GM23338 (cell line): ENCODE measurements around the gene EXOC3L4. TPM values are rescaled to one million over a fixed set of nuclear protein-coding genes. Genes with fewer than 3 reads are reported as not detected.

Source experiments
- ATAC-seq: fragments of 200-7000 bp; cut with Tn5 transposase; 3 replicates; pipeline ENCODE4 v1.9.1; 2020
- DNase-seq: peaks from one replicate; pipeline ENCODE4 v3.0.0-alpha.2; 2015; ENCODE audit warnings: low spot score
- H2AFZ ChIP-seq: fragments of 200-600 bp; sonication (generic); 2 replicates; pipeline ENCODE4 v1.8.0; 2016; ENCODE audit warnings: antibody characterized with exemption, mild to moderate bottlenecking, moderate library complexity
- H3F3A ChIP-seq: fragments of 200-600 bp; sonication (generic); replicated peaks from 2 replicates; pipeline ENCODE4 v1.8.0; 2017; ENCODE audit warnings: antibody characterized with exemption, mixed run types, low read depth
- H3K27ac ChIP-seq: fragments of 200-600 bp; sonication (generic); 2 replicates; pipeline ENCODE4 v1.6.1; 2016; ENCODE audit warnings: low read depth
- H3K27me3 ChIP-seq: fragments of 200-600 bp; sonication (generic); 2 replicates; pipeline ENCODE4 v1.8.0; 2016; ENCODE audit warnings: mild to moderate bottlenecking, mixed run types, moderate library complexity; ENCODE audit not compliant: insufficient read depth
- H3K36me3 ChIP-seq: fragments of 200-600 bp; sonication (generic); 2 replicates; pipeline ENCODE4 v1.8.0; 2016; ENCODE audit warnings: mild to moderate bottlenecking; ENCODE audit not compliant: insufficient read depth
- H3K4me1 ChIP-seq: fragments of 200-600 bp; sonication (generic); 2 replicates; pipeline ENCODE4 v1.8.0; 2016; ENCODE audit warnings: mild to moderate bottlenecking, moderate library complexity; ENCODE audit not compliant: insufficient read depth
- H3K4me2 ChIP-seq: fragments of 200-600 bp; sonication (generic); 2 replicates; pipeline ENCODE4 v1.7.1; 2017; ENCODE audit warnings: mixed run types
- H3K4me3 ChIP-seq: fragments of 200-600 bp; sonication (generic); 2 replicates; pipeline ENCODE4 v1.6.1; 2016; ENCODE audit warnings: mixed run types
- H3K79me2 ChIP-seq: fragments of 200-600 bp; sonication (generic); replicated peaks from 2 replicates; pipeline ENCODE4 v1.8.0; 2017; ENCODE audit warnings: mild to moderate bottlenecking; ENCODE audit not compliant: insufficient read depth
- H3K9me2 ChIP-seq: fragments of 200-600 bp; sonication (generic); 2 replicates; pipeline ENCODE4 v1.8.0; 2017; ENCODE audit not compliant: insufficient read depth
- H4K20me1 ChIP-seq: fragments of 200-600 bp; sonication (generic); replicated peaks from 2 replicates; pipeline ENCODE4 v1.8.0; 2017; ENCODE audit warnings: mild to moderate bottlenecking; ENCODE audit not compliant: insufficient read depth
- H3K27ac Mint-ChIP-seq: 2 replicates; pipeline ENCODE4 v1.8.0; 2020; ENCODE audit warnings: inconsistent platforms, mild to moderate bottlenecking, moderate library complexity, mixed read lengths
- H3K27me3 Mint-ChIP-seq: 3 replicates; pipeline ENCODE4 v1.8.0; 2022; ENCODE audit warnings: low read depth, mild to moderate bottlenecking, moderate library complexity, mixed read lengths, inconsistent platforms; ENCODE audit not compliant: insufficient read depth, poor library complexity
- H3K36me3 Mint-ChIP-seq: 3 replicates; pipeline ENCODE4 v1.8.0; 2021; ENCODE audit warnings: low read depth, mild to moderate bottlenecking, inconsistent platforms, moderate library complexity, mixed read lengths
- H3K4me1 Mint-ChIP-seq: 3 replicates; pipeline ENCODE4 v1.8.0; 2020; ENCODE audit warnings: mild to moderate bottlenecking, inconsistent platforms, mixed read lengths
- H3K4me3 Mint-ChIP-seq: 3 replicates; pipeline ENCODE4 v1.8.0; 2021; ENCODE audit warnings: moderate library complexity, mild to moderate bottlenecking, inconsistent platforms, mixed read lengths
- H3K9me3 Mint-ChIP-seq: 3 replicates; pipeline ENCODE4 v1.8.0; 2020; ENCODE audit warnings: moderate library complexity, mild to moderate bottlenecking, inconsistent platforms, mixed read lengths
- CREB1 ChIP-seq: fragments of 250-450 bp; sonication (Bioruptor Pico); IDR thresholded peaks from 2 replicates; pipeline ENCODE4 v1.5.0; 2020; ENCODE audit warnings: low read depth, mild to moderate bottlenecking, moderate library complexity
- EZH2 ChIP-seq: fragments of 200-600 bp; sonication (generic); IDR thresholded peaks from one replicate; pipeline ENCODE4 v1.8.0; 2017; ENCODE audit warnings: antibody characterized with exemption, mild to moderate bottlenecking, low read depth; ENCODE audit not compliant: unreplicated experiment
- EZH2phosphoT487 ChIP-seq: fragments of 200-600 bp; sonication (generic); IDR thresholded peaks from one replicate; pipeline ENCODE4 v1.8.1; 2018; ENCODE audit warnings: antibody characterized with exemption; ENCODE audit not compliant: unreplicated experiment
- JUNB ChIP-seq: IDR thresholded peaks from one replicate; pipeline ENCODE4 v1.6.1; 2016; ENCODE audit warnings: antibody characterized with exemption; ENCODE audit not compliant: unreplicated experiment
- POLR2AphosphoS5 ChIP-seq: IDR thresholded peaks from 2 replicates; pipeline ENCODE4 v1.6.1; 2016; ENCODE audit warnings: antibody characterized with exemption, low read depth
- STAT1 ChIP-seq: IDR thresholded peaks from one replicate; pipeline ENCODE4 v1.6.1; 2016; ENCODE audit warnings: antibody characterized with exemption; ENCODE audit not compliant: unreplicated experiment
- ZNF114 ChIP-seq: fragments of 250-450 bp; sonication (Bioruptor Pico); IDR thresholded peaks from 2 replicates; pipeline ENCODE4 v1.5.0; 2020; ENCODE audit warnings: mild to moderate bottlenecking, moderate library complexity
- ZNF331 ChIP-seq: fragments of 250-450 bp; sonication (Bioruptor Pico); IDR thresholded peaks from 2 replicates; pipeline ENCODE4 v1.5.0; 2020; ENCODE audit warnings: low read depth, mild to moderate bottlenecking, moderate library complexity
- polyA plus RNA-seq: library from polyadenylated mRNA; unstranded; fragments of >200 nt; fragmentation: Nextera tagmentation; extraction: Ambion mirVana; gene quantifications from 2 replicates; pipeline ENCODE4 v1.2.1, GENCODE V29; 2016
- total RNA-seq: library from RNA; depleted of rRNA; stranded (reverse); fragments of >200 nt; shearing (Covaris generic); gene quantifications from 2 replicates; pipeline ENCODE4 v1.2.3, GENCODE V29; 2014
- TF ChIP-seq, protein P1 (sequence below): IDR thresholded peaks from one replicate; pipeline ENCODE4 v1.6.1; 2018; ENCODE audit warnings: antibody characterized with exemption; ENCODE audit not compliant: unreplicated experiment
- TF ChIP-seq, protein P2 (sequence below), 2 experiments: fragments of 200-600 bp in 1 of 2; sonication (generic) in 1 of 2; conservative IDR thresholded peaks; 2 replicates each; pipeline versions ENCODE4 v1.5.1 to v1.6.1; 2016 to 2017; ENCODE audit warnings: antibody characterized with exemption in 2 of 2, low read depth in 2 of 2, mild to moderate bottlenecking in 2 of 2, moderate library complexity in 1 of 2
- TF ChIP-seq, protein P3 (sequence below): IDR thresholded peaks from 2 replicates; pipeline ENCODE4 v1.6.1; 2016; ENCODE audit warnings: antibody characterized with exemption

The EXOC3L4 gene
- total and polyA plus RNA-seq, 2 experiments from 2014 or later, result not detected

DNA sequence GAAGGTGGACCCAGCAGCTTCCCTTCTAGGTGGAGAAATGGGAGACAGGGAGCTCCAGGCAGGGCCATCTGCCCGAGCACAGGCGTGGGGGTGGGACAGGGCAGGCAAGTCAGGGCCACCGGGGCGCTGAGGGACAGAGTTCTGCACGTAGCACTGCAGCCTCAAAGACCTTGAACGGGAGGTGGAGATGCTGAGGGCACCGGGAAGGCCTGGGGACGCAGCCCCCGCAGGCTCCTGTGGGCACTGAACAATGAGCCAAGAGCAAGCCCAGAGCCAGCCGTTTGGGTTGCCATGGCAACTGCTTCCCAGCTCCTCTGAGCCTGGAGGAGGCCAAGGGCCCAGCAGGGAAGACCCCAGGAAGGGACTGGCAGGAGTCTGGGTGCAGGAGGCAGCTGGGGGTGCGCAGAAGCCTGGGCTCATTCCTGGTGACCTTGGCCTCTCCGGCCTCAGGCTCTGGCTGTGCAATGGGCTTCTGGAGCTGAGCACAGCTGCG lies 7.1 kb upstream of the EXOC3L4 start (continued):
- TF ChIP-seq, protein P1, sequence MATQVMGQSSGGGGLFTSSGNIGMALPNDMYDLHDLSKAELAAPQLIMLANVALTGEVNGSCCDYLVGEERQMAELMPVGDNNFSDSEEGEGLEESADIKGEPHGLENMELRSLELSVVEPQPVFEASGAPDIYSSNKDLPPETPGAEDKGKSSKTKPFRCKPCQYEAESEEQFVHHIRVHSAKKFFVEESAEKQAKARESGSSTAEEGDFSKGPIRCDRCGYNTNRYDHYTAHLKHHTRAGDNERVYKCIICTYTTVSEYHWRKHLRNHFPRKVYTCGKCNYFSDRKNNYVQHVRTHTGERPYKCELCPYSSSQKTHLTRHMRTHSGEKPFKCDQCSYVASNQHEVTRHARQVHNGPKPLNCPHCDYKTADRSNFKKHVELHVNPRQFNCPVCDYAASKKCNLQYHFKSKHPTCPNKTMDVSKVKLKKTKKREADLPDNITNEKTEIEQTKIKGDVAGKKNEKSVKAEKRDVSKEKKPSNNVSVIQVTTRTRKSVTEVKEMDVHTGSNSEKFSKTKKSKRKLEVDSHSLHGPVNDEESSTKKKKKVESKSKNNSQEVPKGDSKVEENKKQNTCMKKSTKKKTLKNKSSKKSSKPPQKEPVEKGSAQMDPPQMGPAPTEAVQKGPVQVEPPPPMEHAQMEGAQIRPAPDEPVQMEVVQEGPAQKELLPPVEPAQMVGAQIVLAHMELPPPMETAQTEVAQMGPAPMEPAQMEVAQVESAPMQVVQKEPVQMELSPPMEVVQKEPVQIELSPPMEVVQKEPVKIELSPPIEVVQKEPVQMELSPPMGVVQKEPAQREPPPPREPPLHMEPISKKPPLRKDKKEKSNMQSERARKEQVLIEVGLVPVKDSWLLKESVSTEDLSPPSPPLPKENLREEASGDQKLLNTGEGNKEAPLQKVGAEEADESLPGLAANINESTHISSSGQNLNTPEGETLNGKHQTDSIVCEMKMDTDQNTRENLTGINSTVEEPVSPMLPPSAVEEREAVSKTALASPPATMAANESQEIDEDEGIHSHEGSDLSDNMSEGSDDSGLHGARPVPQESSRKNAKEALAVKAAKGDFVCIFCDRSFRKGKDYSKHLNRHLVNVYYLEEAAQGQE, result no peak
- no peak for TF ChIP-seq EZH2phosphoT487
- TF ChIP-seq, protein P2, sequence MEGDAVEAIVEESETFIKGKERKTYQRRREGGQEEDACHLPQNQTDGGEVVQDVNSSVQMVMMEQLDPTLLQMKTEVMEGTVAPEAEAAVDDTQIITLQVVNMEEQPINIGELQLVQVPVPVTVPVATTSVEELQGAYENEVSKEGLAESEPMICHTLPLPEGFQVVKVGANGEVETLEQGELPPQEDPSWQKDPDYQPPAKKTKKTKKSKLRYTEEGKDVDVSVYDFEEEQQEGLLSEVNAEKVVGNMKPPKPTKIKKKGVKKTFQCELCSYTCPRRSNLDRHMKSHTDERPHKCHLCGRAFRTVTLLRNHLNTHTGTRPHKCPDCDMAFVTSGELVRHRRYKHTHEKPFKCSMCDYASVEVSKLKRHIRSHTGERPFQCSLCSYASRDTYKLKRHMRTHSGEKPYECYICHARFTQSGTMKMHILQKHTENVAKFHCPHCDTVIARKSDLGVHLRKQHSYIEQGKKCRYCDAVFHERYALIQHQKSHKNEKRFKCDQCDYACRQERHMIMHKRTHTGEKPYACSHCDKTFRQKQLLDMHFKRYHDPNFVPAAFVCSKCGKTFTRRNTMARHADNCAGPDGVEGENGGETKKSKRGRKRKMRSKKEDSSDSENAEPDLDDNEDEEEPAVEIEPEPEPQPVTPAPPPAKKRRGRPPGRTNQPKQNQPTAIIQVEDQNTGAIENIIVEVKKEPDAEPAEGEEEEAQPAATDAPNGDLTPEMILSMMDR (conservative IDR thresholded peaks at IDR 0.05; ENCODE audit: low read depth in 2 of 2), result no peak
- TF ChIP-seq ZNF331 (CRISPR knock-in tag), result no peak
- no peak for TF ChIP-seq POLR2AphosphoS5
- TF ChIP-seq ZNF114, result no peak
- TF ChIP-seq JUNB, result no peak
- no peak for TF ChIP-seq EZH2
- no peak for TF ChIP-seq CREB1 (CRISPR knock-in tag)

DNA sequence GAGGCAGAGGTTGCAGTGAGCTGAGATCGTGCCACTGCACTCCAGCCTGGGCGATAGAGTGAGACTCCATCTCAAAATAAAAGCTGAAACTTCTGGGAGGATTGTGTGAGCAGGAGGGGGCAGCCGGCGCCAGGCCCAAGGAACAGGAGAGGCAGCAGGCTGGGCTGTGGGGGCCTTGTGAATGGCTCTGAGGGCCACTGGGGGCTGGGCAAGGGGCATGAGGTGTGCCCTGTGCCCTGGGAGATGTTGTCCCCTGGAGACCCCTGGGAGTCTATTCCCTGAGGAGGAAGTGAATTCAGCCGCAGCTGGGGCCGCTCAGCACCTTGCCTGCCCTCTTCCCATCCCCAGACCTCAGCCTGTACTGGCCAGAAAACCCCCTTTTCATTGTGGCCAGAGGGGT lies 5.6 kb upstream of the EXOC3L4 start:
- no peak overlapping the region for H3K4me3 Mint-ChIP-seq
- no peaks in the 10 kb centered on the region for H3K9me3 Mint-ChIP-seq
- H2AFZ ChIP-seq, result no peak overlapping the region
- H3K27me3 Mint-ChIP-seq, result peaks cover 27% of the 10 kb centered on the region
- H3K9me2 ChIP-seq, result no peaks in the 10 kb centered on the region
- H3K79me2 ChIP-seq, result no peaks in the 10 kb centered on the region
- H3K36me3 ChIP-seq, result no peaks in the 10 kb centered on the region
- H3K4me2 ChIP-seq, result no peak overlapping the region
- H3K4me1 Mint-ChIP-seq, result peaks cover 6% of the 10 kb centered on the region
- no peaks in the 10 kb centered on the region for H3K36me3 Mint-ChIP-seq
- H3K4me3 ChIP-seq, result no peak overlapping the region
- no peaks in the 10 kb centered on the region for H4K20me1 ChIP-seq
- H3K4me1 ChIP-seq, result peaks cover 6% of the 10 kb centered on the region
- H3F3A ChIP-seq, result 0 out of 2 replicates have a peak, but pooled peaks cover 4% of the 10 kb centered on the region
- no peak overlapping the region for H3K27ac Mint-ChIP-seq
- no peak overlapping the region for H3K27ac ChIP-seq
- peaks cover 30% of the 10 kb centered on the region for H3K27me3 ChIP-seq
- ATAC-seq, result no peak
- DNase-seq, result no peak
- no peak for TF ChIP-seq STAT1
- TF ChIP-seq EZH2phosphoT487, result no peak
- TF ChIP-seq, protein P3, sequence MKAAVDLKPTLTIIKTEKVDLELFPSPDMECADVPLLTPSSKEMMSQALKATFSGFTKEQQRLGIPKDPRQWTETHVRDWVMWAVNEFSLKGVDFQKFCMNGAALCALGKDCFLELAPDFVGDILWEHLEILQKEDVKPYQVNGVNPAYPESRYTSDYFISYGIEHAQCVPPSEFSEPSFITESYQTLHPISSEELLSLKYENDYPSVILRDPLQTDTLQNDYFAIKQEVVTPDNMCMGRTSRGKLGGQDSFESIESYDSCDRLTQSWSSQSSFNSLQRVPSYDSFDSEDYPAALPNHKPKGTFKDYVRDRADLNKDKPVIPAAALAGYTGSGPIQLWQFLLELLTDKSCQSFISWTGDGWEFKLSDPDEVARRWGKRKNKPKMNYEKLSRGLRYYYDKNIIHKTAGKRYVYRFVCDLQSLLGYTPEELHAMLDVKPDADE, result no peak
- TF ChIP-seq CREB1 (CRISPR knock-in tag), result no peak
- no peak for TF ChIP-seq EZH2
- TF ChIP-seq POLR2AphosphoS5, result no peak
- TF ChIP-seq, protein P2 (conservative IDR thresholded peaks at IDR 0.05; ENCODE audit: low read depth in 2 of 2), result no peak
- TF ChIP-seq ZNF331 (CRISPR knock-in tag), result no peak
- no peak for TF ChIP-seq ZNF114
